GM12865 (cell line): Measurements from ENCODE around the gene MED10.
A peak's percentile ranks its signal among the peaks of the same experiment; 100 is the strongest.

Experiments used
- DNase-seq: peaks from one replicate; pipeline ENCODE4 v3.0.0; 2010; ENCODE audit warnings: low read depth
- H3K4me3 ChIP-seq: 2 replicates; pipeline ENCODE4 v1.5.1; 2011; ENCODE audit warnings: mild to moderate bottlenecking, low read depth, low read length, control low read depth
- CTCF ChIP-seq: IDR thresholded peaks from 2 replicates; pipeline ENCODE4 v1.5.1; 2011; ENCODE audit warnings: low read length, control low read depth, low read depth, inconsistent platforms; ENCODE audit not compliant: insufficient read depth; ENCODE audit errors: missing control alignments

The MED10 gene

GRCh38 chr5:6377905-6378765, at the start of gene MED10:
TSS of gene MED10 (minus strand) at chr5:6378547. CDS start at chr5:6378483, 64 bp downstream.
- peak within 1 kb of the TSS; percentile 89 for H3K4me3 ChIP-seq
- TF ChIP-seq CTCF: no peak
- DNase-seq: peak; percentile 95

- no peak overlapping the region for H3K4me3 ChIP-seq
- no peak for TF ChIP-seq CTCF
- no peak for DNase-seq
Observed at GRCh38 chr5:6427694-6428093, 49.3 kb upstream of the MED10 start.

- DNase-seq: no peak
- no peak overlapping the region for H3K4me3 ChIP-seq
- no peak for TF ChIP-seq CTCF
Observed at GRCh38 chr5:6424700-6425099, 46.4 kb upstream of the MED10 start.

- H3K4me3 ChIP-seq: no peak overlapping the region
- DNase-seq: no peak
- TF ChIP-seq CTCF: no peak
Observed at GRCh38 chr5:6424110-6424659, 45.8 kb upstream of the MED10 start.

GRCh38 chr5:6423327-6424109, 45.2 kb upstream of the MED10 start:
- no peak overlapping the region for H3K4me3 ChIP-seq
- no peak for DNase-seq
- no peak for TF ChIP-seq CTCF

- no peak overlapping the region for H3K4me3 ChIP-seq
- DNase-seq: no peak
- TF ChIP-seq CTCF: no peak
Observed at GRCh38 chr5:6419340-6419852, 41.0 kb upstream of the MED10 start.
